ENCODE measurements around the gene CRYGS. TPM values are rescaled to one million over a fixed set of nuclear protein-coding genes. Genes with fewer than 3 reads are reported as not detected.
"Not testable (repeated sequence)": the region's sequence is repeated elsewhere in the genome, so short reads cannot be mapped to it uniquely, and the experiment has no call there.

Gene CRYGS
- total RNA-seq, 1 experiment from 2014 or later: 0.08 TPM

GRCh38 chr3:186567072-186567921 is 23.1 kb upstream of the CRYGS start, which contains the start of gene TBCCD1:
Gene TBCCD1 (minus strand): TSS chr3:186567339. CDS start chr3:186564329, 3,010 bp downstream.
- peak; percentile 86 for DNase-seq (ENCODE audit: low read depth, low spot score)
- in situ Hi-C loops (cut with HindIII; ENCODE audit: low pct_unique_long_range_greater_than_20kb, low sequenced_read_pairs): no loop called here

GRCh38 chr3:186566772-186567071 is 22.5 kb upstream of the CRYGS start:
- DNase-seq (ENCODE audit: low read depth, low spot score): no peak
- in situ Hi-C loops (cut with HindIII; ENCODE audit: low pct_unique_long_range_greater_than_20kb, low sequenced_read_pairs): no loop called here

GRCh38 chr3:186564586-186564985 is 20.4 kb upstream of the CRYGS start:
- DNase-seq (ENCODE audit: low read depth, low spot score): no peak
- in situ Hi-C loops (cut with HindIII; ENCODE audit: low pct_unique_long_range_greater_than_20kb, low sequenced_read_pairs): no loop called here

GRCh38 chr3:186552408-186553031 is 8.3 kb upstream of the CRYGS start:
- in situ Hi-C loops (cut with HindIII; ENCODE audit: low pct_unique_long_range_greater_than_20kb, low sequenced_read_pairs): no loop called here

GRCh38 chr3:186551387-186551786 is 7.2 kb upstream of the CRYGS start:
- in situ Hi-C loops (cut with HindIII; ENCODE audit: low pct_unique_long_range_greater_than_20kb, low sequenced_read_pairs): no loop called here
- peak; percentile 28 for DNase-seq (ENCODE audit: low read depth, low spot score)

More at GRCh38 chr3:186552408-186553031, 8.3 kb upstream of the CRYGS start:
- DNase-seq (ENCODE audit: low read depth, low spot score): no peak

DNA sequence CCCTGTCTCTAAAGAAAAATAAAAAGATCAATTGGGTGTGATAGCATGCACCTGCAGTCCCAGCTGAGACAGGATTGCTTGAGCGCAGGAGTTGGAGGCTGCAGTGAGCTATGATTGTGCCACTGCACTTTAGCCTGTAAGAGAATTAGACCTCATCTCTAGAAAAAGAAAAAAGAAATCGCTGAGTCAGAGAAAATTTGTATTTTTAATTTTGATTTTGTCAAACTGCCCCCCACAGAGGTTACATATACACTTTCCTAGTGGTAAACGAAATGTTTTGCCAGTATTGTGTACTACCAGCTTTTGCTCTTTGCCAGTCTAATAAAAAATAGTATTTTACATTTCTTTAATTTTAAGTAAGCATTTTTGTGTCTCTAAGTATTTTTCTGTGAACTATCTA is 5.3 kb upstream of the CRYGS start:
- DNase-seq (ENCODE audit: low read depth, low spot score): no peak
- in situ Hi-C loops (cut with HindIII; ENCODE audit: low pct_unique_long_range_greater_than_20kb, low sequenced_read_pairs): no loop called here

DNA sequence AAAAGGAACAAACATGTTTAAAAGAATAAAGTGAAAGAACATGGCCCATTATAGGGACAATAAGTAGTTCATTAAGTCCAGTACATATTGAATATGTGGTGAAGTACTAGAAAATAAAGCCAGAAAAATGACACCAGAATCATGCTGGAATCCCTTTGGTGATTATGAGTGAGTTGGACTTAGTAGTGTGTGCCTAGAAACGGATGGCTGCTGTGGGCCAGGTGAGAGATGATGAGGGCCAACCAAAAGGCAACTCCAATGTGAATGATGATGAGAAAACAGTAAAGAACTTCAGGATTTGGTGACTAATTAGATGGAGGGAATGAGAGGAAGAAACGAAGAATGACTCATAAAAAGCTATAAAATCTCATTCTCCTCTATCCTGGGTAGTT is 3.3 kb downstream of the CRYGS start:
- in situ Hi-C loops (cut with HindIII; ENCODE audit: low pct_unique_long_range_greater_than_20kb, low sequenced_read_pairs): no loop called here
- no peak for DNase-seq (ENCODE audit: low read depth, low spot score)

DNA sequence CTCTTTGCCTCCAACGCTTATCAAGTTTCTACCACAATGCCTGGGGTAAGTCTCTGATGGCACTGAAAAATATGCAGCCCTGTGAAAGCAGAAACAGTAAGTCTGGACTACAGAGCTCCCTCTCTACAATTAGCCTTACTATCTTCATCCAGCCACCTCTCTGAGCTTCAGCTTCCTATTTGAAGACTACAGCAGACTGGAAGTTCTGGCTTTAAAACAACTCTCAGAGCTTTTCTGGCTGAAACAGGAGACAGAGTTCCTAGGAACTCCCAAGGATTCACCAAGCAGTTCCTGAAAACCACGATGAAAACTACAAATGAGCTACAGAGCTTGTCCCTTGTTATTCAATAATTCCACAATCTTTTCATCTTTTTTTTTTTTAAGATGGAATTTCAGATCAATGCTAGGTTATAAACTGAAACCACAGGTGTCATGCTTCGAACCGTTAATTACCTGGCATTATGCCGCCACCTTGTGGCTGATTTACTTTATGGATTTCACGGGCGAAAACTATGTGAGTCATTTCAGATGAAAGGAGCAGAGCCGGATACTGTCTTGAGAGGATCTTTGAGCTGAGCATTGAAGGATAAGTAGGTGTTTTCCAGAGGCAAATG is 3.9 kb downstream of the CRYGS start:
- in situ Hi-C loops (cut with HindIII; ENCODE audit: low pct_unique_long_range_greater_than_20kb, low sequenced_read_pairs): no loop called here
- DNase-seq (ENCODE audit: low read depth, low spot score): peak; percentile 83

GRCh38 chr3:186538779-186539178 is 5.4 kb downstream of the CRYGS start:
- in situ Hi-C loops (cut with HindIII; ENCODE audit: low pct_unique_long_range_greater_than_20kb, low sequenced_read_pairs): no loop called here
- no peak for DNase-seq (ENCODE audit: low read depth, low spot score)

- in situ Hi-C loops (cut with HindIII; ENCODE audit: low pct_unique_long_range_greater_than_20kb, low sequenced_read_pairs): no loop called here
Measured at GRCh38 chr3:186536883-186537844, 7.0 kb downstream of the CRYGS start.

GRCh38 chr3:186534113-186534669 is 10.0 kb downstream of the CRYGS start:
- no peak for DNase-seq (ENCODE audit: low read depth, low spot score)
- in situ Hi-C loops (cut with HindIII; ENCODE audit: low pct_unique_long_range_greater_than_20kb, low sequenced_read_pairs): no loop called here

More at GRCh38 chr3:186536883-186537844, 7.0 kb downstream of the CRYGS start:
- no peak for DNase-seq (ENCODE audit: low read depth, low spot score)

DNA sequence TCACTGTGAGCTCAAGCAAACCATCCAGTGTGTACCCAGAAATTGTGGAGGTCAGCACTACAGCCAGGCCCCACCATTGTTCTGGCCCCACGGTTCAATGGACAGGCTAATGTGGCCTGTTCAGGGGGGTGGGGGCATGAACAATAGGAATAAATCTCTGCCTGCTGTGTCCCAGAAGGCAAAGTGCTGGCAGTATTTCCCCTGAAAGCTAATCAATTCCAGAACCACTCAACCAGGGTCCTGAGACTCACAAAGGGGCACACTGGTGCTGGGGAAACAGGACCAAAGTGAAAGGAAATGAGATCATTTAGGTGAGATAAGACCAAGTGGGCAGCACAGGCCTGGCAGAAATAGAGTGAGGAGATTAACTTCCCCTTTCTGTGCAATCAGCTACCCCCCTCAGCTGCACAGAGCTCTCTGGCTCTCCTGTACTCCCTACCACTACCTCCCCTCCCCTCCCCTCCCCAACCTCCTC is 11.5 kb downstream of the CRYGS start:
- in situ Hi-C loops (cut with HindIII; ENCODE audit: low pct_unique_long_range_greater_than_20kb, low sequenced_read_pairs): no loop called here

GRCh38 chr3:186531694-186532093 is 12.5 kb downstream of the CRYGS start:
- in situ Hi-C loops (cut with HindIII; ENCODE audit: low pct_unique_long_range_greater_than_20kb, low sequenced_read_pairs); DNase-seq (ENCODE audit: low read depth, low spot score): not testable (repeated sequence)

More for the DNA sequence above, 11.5 kb downstream of the CRYGS start:
- DNase-seq (ENCODE audit: low read depth, low spot score): no peak

- DNase-seq (ENCODE audit: low read depth, low spot score): no peak
- in situ Hi-C loops (cut with HindIII; ENCODE audit: low pct_unique_long_range_greater_than_20kb, low sequenced_read_pairs): no loop called here
Measured at GRCh38 chr3:186530415-186530814, 13.8 kb downstream of the CRYGS start.

GRCh38 chr3:186529201-186529999 is 14.8 kb downstream of the CRYGS start:
- in situ Hi-C loops (cut with HindIII; ENCODE audit: low pct_unique_long_range_greater_than_20kb, low sequenced_read_pairs): no loop called here

DNA sequence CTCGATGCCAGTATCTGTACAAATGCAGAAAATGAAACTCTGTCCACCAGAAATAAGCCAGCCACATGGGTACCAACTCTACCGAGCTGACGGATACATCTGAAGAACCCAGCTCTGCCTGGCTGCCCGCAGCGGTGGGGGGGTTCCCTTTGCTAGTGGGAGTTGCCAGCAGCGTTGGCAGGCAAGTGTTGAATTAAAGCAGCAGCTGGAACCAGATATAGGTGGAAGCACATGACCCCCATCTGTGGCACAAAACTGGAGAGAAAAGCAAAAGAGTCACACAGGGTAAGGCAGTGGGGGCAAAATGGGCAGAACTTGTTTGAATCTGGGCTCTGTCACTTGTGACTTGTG is 17.9 kb downstream of the CRYGS start:
- DNase-seq (ENCODE audit: low read depth, low spot score): no peak
- in situ Hi-C loops (cut with HindIII; ENCODE audit: low pct_unique_long_range_greater_than_20kb, low sequenced_read_pairs): no loop called here

More at GRCh38 chr3:186529201-186529999, 14.8 kb downstream of the CRYGS start:
- no peak for DNase-seq (ENCODE audit: low read depth, low spot score)

Measured in SK-MEL-5 (cell line).